ENCODE results near the gene SVIL. TPM values are rescaled to one million over a fixed set of nuclear protein-coding genes. Genes with fewer than 3 reads are reported as not detected.

The SVIL gene
- total RNA-seq, 1 donor from 2014 or later = 94.7 TPM

- Histone ChIP-seq H3K9me3 (no peaks in the 10 kb centered on the region), H3K4me3 (no peak overlapping the region), H3K27ac (peak overlapping the region; percentile 65 to 79), H3K36me3 (no peaks in the 10 kb centered on the region), H3K27me3 (no peaks in the 10 kb centered on the region), H3K4me1 (peaks cover 2 to 59% of the 10 kb centered on the region in 2 donors)
- intact Hi-C loops (cut with DNase I) = loop anchor here (2.0 to 5.0 kb wide), 2 partner anchors 29 to 42 kb away; no protein-coding TSS in a partner anchor
- no peak for DNase-seq (ENCODE audit: low spot score in 2 of 2)
- TF ChIP-seq, protein P1, sequence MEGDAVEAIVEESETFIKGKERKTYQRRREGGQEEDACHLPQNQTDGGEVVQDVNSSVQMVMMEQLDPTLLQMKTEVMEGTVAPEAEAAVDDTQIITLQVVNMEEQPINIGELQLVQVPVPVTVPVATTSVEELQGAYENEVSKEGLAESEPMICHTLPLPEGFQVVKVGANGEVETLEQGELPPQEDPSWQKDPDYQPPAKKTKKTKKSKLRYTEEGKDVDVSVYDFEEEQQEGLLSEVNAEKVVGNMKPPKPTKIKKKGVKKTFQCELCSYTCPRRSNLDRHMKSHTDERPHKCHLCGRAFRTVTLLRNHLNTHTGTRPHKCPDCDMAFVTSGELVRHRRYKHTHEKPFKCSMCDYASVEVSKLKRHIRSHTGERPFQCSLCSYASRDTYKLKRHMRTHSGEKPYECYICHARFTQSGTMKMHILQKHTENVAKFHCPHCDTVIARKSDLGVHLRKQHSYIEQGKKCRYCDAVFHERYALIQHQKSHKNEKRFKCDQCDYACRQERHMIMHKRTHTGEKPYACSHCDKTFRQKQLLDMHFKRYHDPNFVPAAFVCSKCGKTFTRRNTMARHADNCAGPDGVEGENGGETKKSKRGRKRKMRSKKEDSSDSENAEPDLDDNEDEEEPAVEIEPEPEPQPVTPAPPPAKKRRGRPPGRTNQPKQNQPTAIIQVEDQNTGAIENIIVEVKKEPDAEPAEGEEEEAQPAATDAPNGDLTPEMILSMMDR (IDR thresholded peaks at IDR 0.05) = no peak
Measured at GRCh38 chr10:29620112-29620690, 14.6 kb downstream of the SVIL start.

DNA sequence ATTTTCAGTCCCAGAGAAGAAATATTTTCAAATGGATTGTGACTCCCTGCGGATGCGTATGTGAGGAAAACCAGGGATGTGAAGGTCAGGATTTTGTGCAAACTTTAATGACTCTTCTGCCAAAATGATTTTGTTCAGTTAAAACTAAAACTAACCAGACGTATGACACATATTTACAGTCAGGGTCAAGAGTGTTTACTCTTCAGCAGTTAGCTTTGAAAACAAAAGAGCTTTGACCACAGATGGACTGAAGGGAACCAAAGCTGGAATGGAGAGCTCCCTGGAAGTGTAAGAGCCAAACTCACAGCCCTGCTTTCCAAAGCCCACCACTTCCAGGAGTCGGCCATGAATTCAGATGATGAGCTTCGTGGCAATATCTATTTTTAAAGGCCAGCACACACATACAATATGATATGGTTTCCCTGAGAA is 15.5 kb downstream of the SVIL start:
- Histone ChIP-seq H3K4me3 (no peak overlapping the region), H3K27ac (peak overlapping the region; percentile 71 to 79), H3K4me1 (peaks cover 2 to 56% of the 10 kb centered on the region in 2 donors), H3K36me3 (no peaks in the 10 kb centered on the region), H3K27me3 (no peaks in the 10 kb centered on the region), H3K9me3 (no peaks in the 10 kb centered on the region)
- DNase-seq (ENCODE audit: low spot score in 2 of 2) = no peak
- intact Hi-C loops (cut with DNase I) = no loop called here
- TF ChIP-seq, protein P1 (IDR thresholded peaks at IDR 0.05) = no peak

DNA sequence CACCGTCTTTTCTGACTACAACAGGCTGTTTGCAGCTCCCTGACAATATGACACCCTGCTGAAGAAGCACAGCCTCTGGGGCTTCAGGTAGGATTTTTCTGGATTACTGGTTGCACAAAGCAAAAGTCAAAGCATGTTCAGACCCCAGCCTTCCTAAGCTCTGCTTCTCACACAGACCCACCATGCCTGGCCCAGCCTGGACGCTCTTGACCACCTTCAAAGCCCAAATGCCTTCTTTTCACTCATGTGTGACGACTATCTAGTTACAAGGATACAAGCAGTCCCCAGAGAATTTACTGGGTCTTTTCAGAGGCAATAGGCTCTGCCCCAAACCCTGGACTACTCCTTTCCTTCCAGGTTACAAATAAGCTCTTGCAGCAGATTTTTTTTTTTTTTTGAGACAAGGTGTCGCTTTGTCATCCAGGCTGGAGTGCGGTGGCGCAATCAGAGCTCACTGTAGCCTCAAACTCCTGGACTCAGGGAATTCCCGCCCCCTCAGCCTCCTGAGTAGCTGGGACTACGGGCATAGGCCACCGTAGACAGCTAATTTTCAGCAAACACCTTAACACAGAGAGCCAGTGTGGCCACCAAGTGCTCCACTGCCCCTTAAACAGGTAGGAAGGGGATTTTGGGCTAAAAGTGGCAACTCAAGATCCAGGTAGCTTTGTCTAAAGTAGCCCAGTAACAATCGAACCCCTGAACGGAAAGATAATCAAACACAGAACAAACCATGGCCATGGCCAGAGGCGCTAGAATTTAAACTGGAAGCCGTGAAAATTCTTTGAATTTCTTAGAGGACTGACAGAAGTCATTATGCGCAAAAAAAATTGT is 16.2 kb downstream of the SVIL start:
- TF ChIP-seq, protein P1 (IDR thresholded peaks at IDR 0.05) = no peak

GRCh38 chr10:29617880-29618340 is 16.9 kb downstream of the SVIL start:
- DNase-seq (ENCODE audit: low spot score in 2 of 2) = no peak
- peak overlapping the region; percentile 12 to 22 for H3K4me3 ChIP-seq

More for the DNA sequence above, 16.2 kb downstream of the SVIL start:
- DNase-seq (ENCODE audit: low spot score in 2 of 2) = no peak
- Histone ChIP-seq H3K4me3 (peak overlapping the region; percentile 12 to 22), H3K4me1 (peaks cover 2 to 51% of the 10 kb centered on the region in 2 donors), H3K36me3 (no peaks in the 10 kb centered on the region), H3K9me3 (no peaks in the 10 kb centered on the region), H3K27me3 (no peaks in the 10 kb centered on the region), H3K27ac (peak overlapping the region; percentile 71 to 79)
- intact Hi-C loops (cut with DNase I) = no loop called here

GRCh38 chr10:29616542-29616941 is 18.2 kb downstream of the SVIL start:
- peak overlapping the region in 1 of 2 donors; percentile 79 for H3K27ac ChIP-seq
- no peaks in the 10 kb centered on the region for H3K27me3 ChIP-seq
- H3K9me3 ChIP-seq = no peaks in the 10 kb centered on the region
- no peak for DNase-seq (ENCODE audit: low spot score in 2 of 2)
- H3K4me1 ChIP-seq = peaks cover 5 to 49% of the 10 kb centered on the region in 2 donors
- H3K36me3 ChIP-seq = no peaks in the 10 kb centered on the region
- TF ChIP-seq, protein P1 (IDR thresholded peaks at IDR 0.05) = no peak
- intact Hi-C loops (cut with DNase I) = no loop called here
- H3K4me3 ChIP-seq = no peak overlapping the region

More at GRCh38 chr10:29617880-29618340, 16.9 kb downstream of the SVIL start:
- peak overlapping the region; percentile 71 to 79 for H3K27ac ChIP-seq
- H3K9me3 ChIP-seq = no peaks in the 10 kb centered on the region
- H3K4me1 ChIP-seq = peaks cover 2 to 46% of the 10 kb centered on the region in 2 donors
- intact Hi-C loops (cut with DNase I) = no loop called here
- no peaks in the 10 kb centered on the region for H3K27me3 ChIP-seq
- H3K36me3 ChIP-seq = no peaks in the 10 kb centered on the region
- TF ChIP-seq, protein P1 (IDR thresholded peaks at IDR 0.05) = no peak
